Smooth muscle cell (in vitro differentiated cells): Measurements from ENCODE around the gene CTRL. TPM values are rescaled to one million over a fixed set of nuclear protein-coding genes. Genes with fewer than 3 reads are reported as not detected.

ENCODE experiments used
- DNase-seq: peaks from one replicate; lab custom pipeline; 2025; ENCODE audit not compliant: unreplicated experiment; lab: John Stamatoyannopoulos, UW
- H2AFZ ChIP-seq: fragments of 200-600 bp; sonication (generic); 2 replicates; pipeline ENCODE4 v1.6.0; 2016; ENCODE audit warnings: antibody characterized with exemption, low read depth, mild to moderate bottlenecking
- H3F3A ChIP-seq: fragments of 200-600 bp; sonication (generic); 2 replicates; pipeline ENCODE4 v1.6.0; 2017; ENCODE audit warnings: antibody characterized with exemption, low read depth
- H3K27ac ChIP-seq: fragments of 200-600 bp; sonication (generic); 2 replicates; pipeline ENCODE4 v1.5.1; 2016; ENCODE audit warnings: low read depth, mild to moderate bottlenecking
- H3K27me3 ChIP-seq: fragments of 200-600 bp; sonication (generic); 2 replicates; pipeline ENCODE4 v1.6.1; 2016; ENCODE audit warnings: low read depth, mild to moderate bottlenecking
- H3K36me3 ChIP-seq: fragments of 200-600 bp; sonication (generic); 2 replicates; pipeline ENCODE4 v1.5.1; 2016; ENCODE audit warnings: low read depth
- H3K4me1 ChIP-seq: fragments of 200-600 bp; sonication (generic); 2 replicates; pipeline ENCODE4 v1.5.1; 2016; ENCODE audit warnings: low read depth
- H3K4me2 ChIP-seq: fragments of 200-600 bp; sonication (generic); 2 replicates; pipeline ENCODE4 v1.6.0; 2016; ENCODE audit warnings: mild to moderate bottlenecking
- H3K4me3 ChIP-seq: fragments of 200-600 bp; sonication (generic); 2 replicates; pipeline ENCODE4 v1.5.1; 2016; ENCODE audit warnings: mild to moderate bottlenecking
- H3K79me2 ChIP-seq: fragments of 200-600 bp; sonication (generic); 2 replicates; pipeline ENCODE4 v1.6.0; 2016; ENCODE audit warnings: low read depth, mild to moderate bottlenecking
- H3K9ac ChIP-seq: fragments of 200-600 bp; sonication (generic); 2 replicates; pipeline ENCODE4 v1.6.0; 2016; ENCODE audit warnings: low read depth
- H3K9me3 ChIP-seq: fragments of 200-600 bp; sonication (generic); replicated peaks from 2 replicates; pipeline ENCODE4 v1.5.1; 2016; ENCODE audit warnings: low read depth
- H4K20me1 ChIP-seq: fragments of 200-600 bp; sonication (generic); 2 replicates; pipeline ENCODE4 v1.6.0; 2016; ENCODE audit warnings: low read depth
- WGBS: methylation state at CpG from one replicate; pipeline ENCODE4 v1.1.7; 2016; ENCODE audit warnings: low lambda C conversion rate; 5-methylcytosine and 5-hydroxymethylcytosine counted together
- polyA plus RNA-seq: library from polyadenylated mRNA; unstranded; fragments of >200 nt; fragmentation: Nextera tagmentation; extraction: Ambion mirVana; gene quantifications from 2 replicates; pipeline ENCODE4 v1.2.1, GENCODE V29; 2016
- total RNA-seq: library from RNA; depleted of rRNA; stranded (reverse); fragments of >200 nt; gene quantifications from 2 replicates; pipeline ENCODE4 v1.2.3, GENCODE V29; 2014
- TF ChIP-seq, protein P1 (sequence below): fragments of 200-600 bp; sonication (generic); IDR thresholded peaks from 2 replicates; pipeline ENCODE4 v1.5.1; 2017; ENCODE audit warnings: borderline replicate concordance, mild to moderate bottlenecking, antibody characterized with exemption; ENCODE audit not compliant: insufficient read depth, poor library complexity, severe bottlenecking

Gene CTRL
- total and polyA plus RNA-seq, 2 experiments from 2014 or later = 0.90 to 14.8 TPM

DNA sequence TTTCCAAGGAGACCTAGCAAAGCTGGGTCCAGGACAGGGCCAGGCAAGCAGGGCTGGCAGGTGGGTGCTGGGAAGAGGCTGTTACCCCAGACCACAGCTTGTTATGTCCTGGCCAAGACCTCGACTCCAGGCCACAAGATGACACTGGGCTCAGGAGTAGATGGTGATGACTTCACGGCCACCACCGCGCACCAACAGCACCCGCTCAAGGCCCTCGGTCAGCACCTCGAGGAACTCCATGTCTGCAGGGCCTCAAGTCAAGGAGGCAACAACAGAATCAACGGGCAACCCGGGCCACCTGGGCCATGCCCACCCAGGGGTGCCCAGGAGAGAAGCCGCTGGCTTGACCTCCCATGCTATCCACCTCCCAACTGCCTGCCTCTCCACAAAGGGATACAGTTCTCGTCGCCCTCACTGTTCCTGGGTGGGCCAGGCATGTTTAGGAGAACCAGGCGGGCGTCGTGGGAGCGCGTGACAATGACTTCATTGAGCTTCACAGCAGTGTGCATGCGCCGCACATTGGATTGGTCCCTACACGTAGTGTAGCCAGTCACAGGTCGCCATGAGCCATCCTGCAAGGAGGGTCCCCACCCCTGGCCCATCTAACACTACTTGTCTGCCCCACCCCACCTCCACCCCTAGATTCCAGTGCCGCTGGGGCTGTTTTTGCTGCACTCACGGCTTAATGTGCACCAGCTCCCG lies 13.2 kb upstream of the CTRL start:
- Histone ChIP-seq H3K27ac (no peak overlapping the region), H3K79me2 (no peaks in the 10 kb centered on the region), H3K4me2 (no peak overlapping the region), H3K9me3 (no peaks in the 10 kb centered on the region), H3K36me3 (no peaks in the 10 kb centered on the region), H3K9ac (no peak overlapping the region), H3K4me1 (no peaks in the 10 kb centered on the region), H2AFZ (no peak overlapping the region), H3F3A (peaks cover 20% of the 10 kb centered on the region), H3K4me3 (no peak overlapping the region), H3K27me3 (no peaks in the 10 kb centered on the region), H4K20me1 (peaks cover 100% of the 10 kb centered on the region)
- no peak for DNase-seq
- TF ChIP-seq, protein P1, sequence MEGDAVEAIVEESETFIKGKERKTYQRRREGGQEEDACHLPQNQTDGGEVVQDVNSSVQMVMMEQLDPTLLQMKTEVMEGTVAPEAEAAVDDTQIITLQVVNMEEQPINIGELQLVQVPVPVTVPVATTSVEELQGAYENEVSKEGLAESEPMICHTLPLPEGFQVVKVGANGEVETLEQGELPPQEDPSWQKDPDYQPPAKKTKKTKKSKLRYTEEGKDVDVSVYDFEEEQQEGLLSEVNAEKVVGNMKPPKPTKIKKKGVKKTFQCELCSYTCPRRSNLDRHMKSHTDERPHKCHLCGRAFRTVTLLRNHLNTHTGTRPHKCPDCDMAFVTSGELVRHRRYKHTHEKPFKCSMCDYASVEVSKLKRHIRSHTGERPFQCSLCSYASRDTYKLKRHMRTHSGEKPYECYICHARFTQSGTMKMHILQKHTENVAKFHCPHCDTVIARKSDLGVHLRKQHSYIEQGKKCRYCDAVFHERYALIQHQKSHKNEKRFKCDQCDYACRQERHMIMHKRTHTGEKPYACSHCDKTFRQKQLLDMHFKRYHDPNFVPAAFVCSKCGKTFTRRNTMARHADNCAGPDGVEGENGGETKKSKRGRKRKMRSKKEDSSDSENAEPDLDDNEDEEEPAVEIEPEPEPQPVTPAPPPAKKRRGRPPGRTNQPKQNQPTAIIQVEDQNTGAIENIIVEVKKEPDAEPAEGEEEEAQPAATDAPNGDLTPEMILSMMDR = no peak
- WGBS = 99% methylated on average over 24 of the region's 24 CpGs

DNA sequence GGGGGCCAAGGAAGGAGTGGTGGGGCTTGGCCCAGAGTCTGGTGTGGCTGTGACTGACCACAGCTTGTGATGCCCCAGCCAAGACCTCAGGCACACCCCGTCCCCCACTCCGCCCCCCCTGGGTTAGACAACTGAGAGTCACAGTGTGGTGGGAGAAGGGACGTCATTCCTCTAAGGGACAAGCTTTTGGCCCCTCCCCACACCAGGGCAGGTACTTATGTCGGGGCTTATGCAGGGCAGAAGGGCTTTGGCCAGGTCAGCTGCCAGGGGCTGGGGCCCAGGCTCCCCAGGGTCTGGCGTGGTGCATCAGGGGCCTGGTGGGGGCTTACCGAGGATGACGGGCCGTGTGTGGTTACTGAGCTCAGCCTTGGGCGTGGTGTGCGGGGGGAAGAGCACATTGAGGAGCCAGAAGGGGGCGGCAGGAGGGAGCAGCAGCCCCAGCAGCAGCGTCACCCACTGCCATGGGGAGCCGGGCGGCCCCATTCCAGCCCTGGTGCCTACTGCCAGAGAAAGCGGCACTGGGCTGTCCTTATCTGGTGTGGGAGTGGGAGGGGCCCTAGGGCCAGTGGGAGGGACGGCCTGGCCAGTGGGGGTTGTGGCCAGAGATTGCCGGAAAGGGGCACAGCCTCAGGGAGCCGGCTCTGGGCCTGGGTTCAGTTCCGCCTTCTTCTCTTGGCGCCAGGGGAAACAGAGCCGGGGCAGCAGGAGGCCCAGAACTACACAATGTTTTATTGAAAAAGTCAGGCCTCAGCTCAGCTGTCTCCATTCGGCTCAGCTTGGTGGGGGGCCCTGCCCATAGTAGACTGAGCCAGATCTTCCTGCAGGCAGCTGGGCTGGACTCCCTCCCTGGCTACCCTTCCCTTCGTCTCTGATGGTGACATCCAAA lies 12.2 kb upstream of the CTRL start, which contains the start of gene LCAT:
TSS of gene LCAT (minus strand) at position 502 of the 886 bp plus-strand sequence. CDS start at position 483, 19 bp downstream.
- Histone ChIP-seq H4K20me1 (peaks cover 100% of the 10 kb centered on the region), H3K9ac (no peak within 1 kb of the TSS), H3K9me3 (no peaks in the 10 kb centered on the region), H3K27ac (no peak within 1 kb of the TSS), H3K4me1 (no peaks in the 10 kb centered on the region), H3K4me3 (no peak within 1 kb of the TSS), H3K79me2 (no peaks in the 10 kb centered on the region), H2AFZ (no peak within 1 kb of the TSS), H3F3A (peaks cover 20% of the 10 kb centered on the region), H3K27me3 (no peaks in the 10 kb centered on the region), H3K4me2 (no peak within 1 kb of the TSS), H3K36me3 (no peaks in the 10 kb centered on the region)
- TF ChIP-seq, protein P1 = no peak
- WGBS = 84% methylated on average over 20 of the region's 23 CpGs
- DNase-seq = no peak

DNA sequence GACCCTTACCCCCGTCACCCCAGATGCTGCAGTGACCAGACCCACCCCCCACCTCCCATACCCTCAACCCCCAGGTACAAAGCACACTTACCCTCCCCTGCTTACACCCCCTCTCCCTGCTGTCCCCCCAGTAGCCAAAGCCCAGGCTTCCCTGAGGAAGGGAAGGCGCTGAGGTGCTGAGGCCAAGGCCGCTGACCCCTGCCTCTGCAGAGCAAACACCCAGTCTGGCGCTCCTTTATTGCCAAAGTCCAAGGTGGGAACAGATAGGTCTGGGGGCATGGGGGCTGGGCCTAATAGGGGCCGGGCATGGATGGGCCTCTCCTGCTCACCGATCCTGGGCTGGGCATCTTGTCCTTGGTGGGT lies 11.6 kb upstream of the CTRL start:
- Histone ChIP-seq H3F3A (peaks cover 20% of the 10 kb centered on the region), H3K9ac (no peak overlapping the region), H3K4me1 (no peaks in the 10 kb centered on the region), H2AFZ (no peak overlapping the region), H3K4me2 (no peak overlapping the region), H3K9me3 (no peaks in the 10 kb centered on the region), H3K79me2 (no peaks in the 10 kb centered on the region), H4K20me1 (peaks cover 94% of the 10 kb centered on the region), H3K27ac (no peak overlapping the region), H3K36me3 (no peaks in the 10 kb centered on the region), H3K4me3 (no peak overlapping the region), H3K27me3 (no peaks in the 10 kb centered on the region)
- TF ChIP-seq, protein P1 = no peak
- no peak for DNase-seq
- 93% methylated on average over 6 of the region's 6 CpGs for WGBS
